Stimulated activated CD4-positive, alpha-beta T cell treated with anti-CD3 and anti-CD28 coated beads, TNF-alpha, amount 100 ng/mL, for 1 hour (primary cell): ENCODE results near the gene CCR6.

Experiments used
- DNase-seq, 3 donors: peaks; one replicate each; pipeline ENCODE4 v3.0.0-alpha.2; 2020; ENCODE audit warnings: low read depth in 3 of 3, low spot score in 1 of 3

Gene CCR6

DNA sequence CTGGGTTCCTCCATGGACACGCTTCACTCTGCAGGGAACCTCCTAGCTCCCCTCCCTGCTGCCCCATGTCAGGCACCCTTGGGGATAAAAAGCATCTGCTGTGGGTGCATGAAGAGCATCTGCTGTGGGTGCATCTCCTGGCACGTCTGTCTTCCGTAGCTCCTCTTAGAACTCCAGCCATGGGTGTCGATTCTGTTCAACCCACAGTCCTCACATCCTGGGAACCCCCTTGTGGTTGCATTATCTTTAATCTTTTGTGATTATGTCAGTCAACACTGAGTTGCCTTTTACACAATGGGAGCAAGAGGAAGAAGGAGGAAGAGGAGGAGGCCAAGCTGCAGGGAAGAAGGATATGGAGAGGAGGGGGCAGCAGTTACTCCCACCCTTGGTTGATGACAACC, 24.1 kb upstream of the CCR6 start:
- DNase-seq: no peak

DNA sequence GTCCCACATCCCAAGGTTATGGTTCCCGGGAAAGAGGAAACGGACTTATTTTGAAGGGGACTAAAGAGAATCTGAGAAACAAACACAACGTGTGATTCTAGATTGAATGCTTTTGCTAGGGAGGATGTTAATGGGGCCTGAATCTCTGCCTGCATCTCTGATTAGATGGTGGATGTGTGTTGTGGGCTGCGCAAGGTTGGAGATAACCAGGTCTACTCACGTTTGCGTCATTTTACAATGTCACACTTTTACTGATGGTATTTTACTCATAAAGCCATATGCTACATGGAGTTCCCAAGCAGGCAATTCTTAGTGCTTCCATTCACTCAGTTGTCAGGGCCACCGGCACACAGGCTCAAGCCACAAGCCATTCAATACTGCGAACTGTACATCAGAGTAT, 23.2 kb upstream of the CCR6 start:
- no peak for DNase-seq

DNA sequence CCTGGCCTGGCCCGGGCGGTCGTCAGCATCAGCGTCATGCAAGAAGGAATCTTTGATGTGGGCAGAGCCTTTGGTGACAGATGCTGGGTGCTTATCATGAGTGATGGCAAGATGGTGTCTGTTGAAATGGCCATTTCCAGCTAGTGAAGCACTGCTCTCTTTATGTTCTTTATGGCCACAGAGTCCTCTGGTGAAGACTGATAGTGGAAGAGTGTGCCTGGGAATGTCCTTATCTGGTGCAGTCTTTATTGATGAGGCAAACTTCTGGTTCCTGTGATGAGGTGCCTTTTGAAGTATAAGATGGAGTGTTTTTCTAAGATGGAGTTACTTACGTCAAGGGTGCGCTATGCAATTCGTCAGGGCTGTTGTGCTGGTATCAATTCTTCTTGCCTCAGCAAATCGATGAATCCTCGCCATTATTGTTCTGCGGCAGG, 22.6 kb upstream of the CCR6 start:
- no peak for DNase-seq

DNA sequence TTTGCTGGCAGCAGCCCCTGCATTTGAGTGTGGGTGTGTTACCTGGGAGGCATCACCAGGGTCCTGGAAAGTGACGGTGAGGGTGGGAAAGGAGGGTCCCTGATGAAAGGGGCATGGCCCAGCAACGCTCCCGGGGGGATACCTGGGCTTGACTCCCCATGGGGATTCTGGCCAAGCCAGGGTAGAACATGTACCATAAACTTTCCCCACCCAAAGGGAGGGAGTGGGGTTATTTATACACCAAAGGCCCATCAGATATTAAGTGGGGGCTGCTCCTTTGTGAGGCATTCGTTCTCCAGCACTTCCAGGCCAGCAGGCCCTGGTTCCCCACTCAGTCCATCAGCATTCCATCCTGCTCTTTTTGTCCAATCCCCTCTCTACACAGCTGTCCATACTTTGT, 20.6 kb upstream of the CCR6 start:
- DNase-seq: no peak

DNA sequence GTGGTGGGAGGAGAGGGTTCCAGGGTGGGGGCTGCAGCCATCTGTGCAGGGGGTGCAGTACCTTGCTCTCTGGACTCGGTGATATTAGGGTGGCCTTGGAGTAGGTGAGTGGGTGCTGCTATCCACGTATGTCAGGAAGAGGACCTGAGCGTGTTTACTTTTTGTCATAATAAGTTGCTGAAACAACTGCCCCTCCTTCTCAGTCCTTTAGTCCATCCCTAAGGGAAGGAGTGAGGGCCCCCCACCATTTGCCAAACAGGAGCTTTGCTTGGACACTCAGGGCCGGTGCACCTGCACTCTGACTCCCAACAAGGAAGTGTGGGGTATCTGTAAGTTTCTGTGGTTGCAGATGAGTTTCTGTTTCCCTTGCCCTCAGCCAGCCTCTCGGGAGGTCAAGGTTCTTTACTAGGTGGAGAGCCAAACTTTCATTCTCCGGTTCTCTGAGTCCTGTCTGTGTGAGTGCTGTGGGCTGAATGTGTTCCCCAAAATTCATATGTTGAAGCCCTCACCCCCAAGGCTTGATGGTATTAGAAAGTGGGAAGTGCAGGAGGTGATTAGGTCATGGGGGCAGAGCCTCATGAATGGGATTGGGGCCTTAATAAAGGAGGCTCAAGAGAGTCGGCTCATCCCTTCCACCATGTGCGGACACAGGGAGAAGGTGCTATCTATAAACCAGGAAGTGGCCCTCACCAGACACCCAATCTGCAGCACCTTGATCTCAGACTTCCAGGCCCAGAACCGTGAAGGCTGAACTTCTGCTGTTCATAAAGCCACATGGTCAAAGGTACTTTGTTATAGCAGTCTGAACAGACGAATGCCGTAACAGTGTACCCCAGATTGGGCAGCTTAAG, 19.6 kb upstream of the CCR6 start:
- DNase-seq: no peak

DNA sequence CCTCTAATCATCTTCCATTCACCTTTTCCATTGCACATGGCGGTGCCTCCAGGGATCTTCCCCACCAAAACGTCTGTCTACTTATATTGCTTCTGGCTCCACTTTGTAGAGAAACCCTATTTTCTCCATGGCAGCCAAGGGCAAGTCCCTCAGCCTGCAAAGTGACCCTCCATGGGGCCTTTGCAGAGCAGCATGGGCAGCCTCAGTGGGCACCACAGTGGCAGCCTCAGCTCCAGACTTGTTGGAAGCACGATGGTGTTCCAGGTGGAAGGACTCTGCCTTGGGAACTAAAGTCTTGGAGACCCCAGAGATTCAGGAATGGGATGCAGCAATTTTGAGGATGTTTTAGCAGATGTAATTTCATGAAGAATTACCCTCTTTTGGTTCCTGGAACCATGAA, 18.5 kb upstream of the CCR6 start:
- DNase-seq: no peak

DNA sequence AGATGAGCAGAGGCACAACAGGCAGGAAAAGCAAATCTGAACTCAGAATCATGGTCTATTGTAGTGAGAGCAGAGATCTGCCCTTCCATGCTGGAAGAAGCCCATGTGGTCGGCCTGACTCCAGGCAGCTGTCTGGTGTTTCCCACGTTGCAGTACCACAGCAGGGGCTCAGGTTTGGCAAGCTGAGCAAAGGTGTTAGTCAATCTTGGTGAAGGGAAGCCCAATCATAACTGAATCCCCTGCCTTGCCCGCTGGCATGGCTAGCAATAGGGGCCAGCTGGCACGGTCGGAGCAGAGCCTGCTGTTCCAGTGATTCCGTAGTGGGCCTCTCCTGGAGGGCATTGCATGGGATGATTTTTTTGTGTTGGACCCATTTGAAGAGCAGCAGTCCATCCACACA, 17.8 kb upstream of the CCR6 start:
- no peak for DNase-seq

DNA sequence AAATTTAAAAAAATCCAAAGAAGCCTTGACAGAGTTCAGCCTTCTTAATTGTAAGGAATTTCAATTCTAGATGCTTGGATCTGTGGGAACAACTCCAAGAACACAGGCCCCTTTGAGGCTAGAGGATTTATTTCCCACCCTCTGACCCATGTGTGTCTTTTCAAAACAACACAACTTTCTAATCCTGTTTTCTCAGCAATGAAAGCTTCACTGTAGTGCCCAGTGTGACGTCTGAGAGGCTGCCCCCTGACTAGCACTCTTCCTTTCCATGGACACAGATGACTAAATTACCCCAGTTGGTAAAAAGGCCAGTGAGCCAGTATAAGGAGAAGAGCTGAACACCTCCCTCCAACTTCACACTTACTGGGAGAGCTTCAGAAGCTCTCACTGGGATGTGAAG, 16.5 kb upstream of the CCR6 start:
- DNase-seq: no peak

DNA sequence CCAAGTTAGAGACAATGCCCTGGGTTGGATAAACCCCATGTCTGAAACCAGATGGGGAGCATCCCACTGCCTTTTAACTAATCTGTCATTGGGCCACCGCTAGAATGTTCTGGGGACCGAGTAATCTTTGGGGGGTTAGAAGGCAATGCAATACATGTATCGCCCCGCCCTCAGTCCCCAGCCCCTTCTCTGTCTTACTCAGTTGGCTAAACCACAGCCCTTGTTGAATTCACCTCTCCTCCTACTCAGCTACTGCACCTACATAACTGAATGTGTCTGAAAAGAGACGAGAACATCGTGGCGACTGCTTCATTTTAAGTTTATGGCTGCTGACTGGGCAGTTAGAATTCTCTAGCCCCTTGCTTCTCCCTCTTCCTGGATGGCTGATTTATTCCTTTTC, 15.1 kb upstream of the CCR6 start:
- DNase-seq: no peak

DNA sequence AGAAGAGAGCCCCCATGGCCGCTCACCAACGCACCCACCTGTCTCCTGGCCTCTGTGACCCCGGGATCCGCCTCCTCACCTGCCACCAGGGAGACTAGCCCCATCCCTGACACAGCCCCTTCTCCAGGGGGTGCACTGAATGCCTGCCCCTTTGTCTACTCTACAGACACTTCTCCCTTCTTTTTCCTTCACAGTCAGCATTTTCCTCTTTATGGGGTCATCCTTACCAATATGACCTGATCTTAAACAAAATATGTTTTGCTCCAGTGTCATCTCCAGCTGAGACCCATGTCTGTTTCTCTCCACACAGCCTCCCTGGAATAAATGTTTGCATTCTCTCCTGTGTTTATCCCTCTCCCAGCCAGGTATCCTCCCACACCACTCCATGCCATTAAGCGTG, 14.6 kb upstream of the CCR6 start:
- no peak for DNase-seq

DNA sequence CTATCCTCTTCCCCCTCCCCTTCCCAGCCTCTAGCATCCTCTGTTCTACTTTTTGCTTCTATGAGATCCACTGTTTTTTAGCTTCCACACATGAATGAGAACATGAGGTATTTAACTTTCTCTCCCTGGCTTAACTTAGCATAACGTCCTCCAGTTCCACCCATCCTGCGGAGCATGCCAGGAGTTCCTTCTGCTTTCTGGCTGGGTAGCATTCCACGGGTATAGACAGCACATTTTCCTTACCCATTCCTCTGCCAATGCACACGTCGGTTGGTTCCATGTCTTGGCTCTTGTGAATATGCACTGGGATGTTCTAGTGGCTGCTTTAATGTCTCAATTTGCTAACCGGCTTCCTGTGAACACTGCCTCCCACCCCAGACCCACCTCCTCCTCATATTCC, 13.2 kb upstream of the CCR6 start:
- DNase-seq: no peak

DNA sequence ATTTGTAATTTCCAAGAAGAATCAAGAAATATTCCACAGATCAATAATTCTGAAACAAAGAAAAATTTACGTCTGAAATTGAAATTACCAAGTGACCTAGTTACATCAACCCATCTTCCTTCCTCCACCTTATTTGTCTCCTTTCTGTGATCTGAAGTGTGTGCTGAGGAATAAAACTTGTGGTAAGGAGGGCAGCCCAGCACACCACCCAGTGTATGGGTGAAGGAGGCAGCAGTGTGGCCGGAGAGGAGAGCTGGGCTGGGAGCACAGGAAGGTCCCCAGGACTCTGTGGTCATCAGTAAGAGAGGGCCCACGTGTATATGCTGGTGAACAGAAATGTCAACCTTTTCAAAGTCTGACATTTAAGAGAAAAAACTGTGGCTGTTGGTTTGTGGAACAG, 11.3 kb upstream of the CCR6 start:
- no peak for DNase-seq

DNA sequence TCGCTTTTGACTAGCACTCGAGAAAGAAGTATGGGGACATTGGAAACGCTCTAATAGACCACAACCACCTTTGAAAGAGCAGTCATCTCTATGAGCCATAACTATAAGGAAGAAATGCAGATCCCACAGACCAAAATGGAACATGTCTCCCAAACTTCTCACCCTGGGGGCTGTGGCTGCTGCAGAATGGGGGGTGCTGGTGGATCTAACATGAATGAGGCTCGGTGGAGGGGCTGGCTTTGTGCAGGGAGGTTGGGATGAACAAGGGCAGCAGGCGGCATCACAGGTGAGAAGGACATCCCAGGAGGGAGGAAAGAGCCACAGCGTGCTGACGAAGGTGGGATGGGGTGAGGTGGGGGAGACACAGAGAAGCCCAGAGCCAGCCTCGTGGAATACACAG, 10.5 kb upstream of the CCR6 start:
- DNase-seq: no peak

DNA sequence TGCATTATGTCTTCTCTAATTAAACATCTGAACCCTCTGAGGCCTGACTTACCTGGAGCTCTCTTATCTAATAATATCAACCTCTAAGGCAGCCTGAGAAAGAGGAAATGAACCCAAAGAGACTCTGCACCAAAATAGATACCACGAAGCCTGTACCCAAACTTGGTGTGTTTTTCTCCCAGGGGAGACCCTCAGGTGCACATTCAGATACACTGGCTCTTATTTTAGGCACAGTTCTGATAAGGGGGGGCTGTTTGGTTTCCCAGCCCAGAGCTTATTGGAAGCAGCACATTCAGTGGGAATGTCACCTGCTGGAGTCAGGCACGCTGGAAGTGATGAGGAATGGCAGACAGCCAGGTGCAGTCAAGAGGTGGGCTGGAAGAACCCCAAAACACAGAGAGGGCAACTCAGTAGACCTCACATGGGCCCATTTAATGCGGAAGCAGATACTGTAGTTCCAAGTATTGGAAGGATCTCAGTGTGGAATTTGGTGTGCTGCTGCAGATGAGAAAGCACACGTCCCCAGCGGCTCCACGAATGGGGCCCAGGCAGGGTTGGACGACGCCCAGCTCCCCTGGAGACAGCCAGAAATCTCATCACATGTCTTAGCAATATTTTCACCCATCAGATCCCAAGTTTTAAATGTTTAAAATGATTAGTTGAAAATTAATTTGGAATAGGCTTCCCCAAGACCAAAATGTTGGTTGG, 9.7 kb upstream of the CCR6 start:
- no peak for DNase-seq

DNA sequence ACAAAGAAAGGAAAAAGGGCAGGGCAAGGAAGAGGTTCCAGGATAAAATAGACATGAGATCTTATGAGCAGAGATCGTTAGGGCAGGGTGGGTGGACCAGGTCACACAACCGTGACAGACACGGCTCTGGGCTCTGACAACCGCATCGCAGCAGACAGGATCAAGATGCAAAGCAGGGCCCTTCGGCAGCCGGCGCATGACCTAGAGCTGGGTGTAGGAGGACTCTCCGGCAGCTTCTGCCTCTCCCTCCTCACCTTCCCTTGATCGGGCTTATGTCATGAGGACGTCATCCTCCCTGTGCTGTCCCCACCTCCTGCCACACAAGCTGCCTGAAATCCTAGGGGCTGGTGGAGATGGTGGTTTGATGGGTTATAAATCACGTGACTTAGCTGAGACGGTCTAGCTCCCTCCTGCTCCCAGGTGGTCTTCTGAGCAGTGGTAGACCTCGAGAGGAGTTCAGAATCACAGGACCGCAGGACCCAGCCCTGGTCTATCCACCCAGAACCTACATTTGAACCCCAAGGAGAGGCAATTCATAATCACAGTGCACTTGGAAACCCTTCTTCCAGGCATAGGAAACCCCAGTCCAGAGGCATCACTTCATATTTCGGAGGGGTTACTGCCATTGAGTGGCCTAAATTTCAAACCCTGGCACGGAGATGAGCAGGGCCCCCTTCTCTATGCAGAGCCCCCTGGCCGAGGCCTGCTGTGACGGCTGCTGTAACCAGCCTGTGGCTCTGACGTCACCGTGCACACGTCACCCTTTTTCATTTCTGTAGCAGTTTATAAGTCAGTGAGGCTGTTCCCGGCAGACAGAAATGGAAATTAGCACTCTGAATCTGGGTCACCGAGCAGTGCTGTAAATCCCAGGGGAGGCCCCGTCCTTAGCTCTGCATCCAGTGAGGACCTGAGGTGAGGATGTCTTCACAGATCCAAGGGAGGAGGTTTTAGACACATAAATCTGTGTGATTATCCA, 8.7 kb upstream of the CCR6 start:
- no peak for DNase-seq

DNA sequence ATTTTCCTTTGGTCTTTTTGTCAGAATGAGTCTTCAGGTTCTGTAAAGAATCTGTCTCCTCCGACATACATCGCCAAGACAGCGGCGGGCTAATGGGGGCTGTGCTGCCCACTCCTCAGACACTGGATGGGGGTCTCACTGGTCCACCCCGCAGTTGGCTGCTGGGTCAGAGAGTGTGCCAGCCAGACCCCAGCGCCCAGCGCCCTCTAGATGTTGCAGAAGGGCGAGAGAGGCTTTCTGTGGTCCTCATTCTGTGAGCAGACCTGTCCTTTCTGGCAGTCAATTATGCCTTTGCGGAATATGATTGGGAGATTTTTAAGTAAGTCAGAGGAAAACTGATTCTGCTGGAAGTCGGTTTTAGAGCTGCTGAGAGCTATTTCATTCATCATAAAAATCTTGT, 7.8 kb upstream of the CCR6 start:
- DNase-seq: no peak

DNA sequence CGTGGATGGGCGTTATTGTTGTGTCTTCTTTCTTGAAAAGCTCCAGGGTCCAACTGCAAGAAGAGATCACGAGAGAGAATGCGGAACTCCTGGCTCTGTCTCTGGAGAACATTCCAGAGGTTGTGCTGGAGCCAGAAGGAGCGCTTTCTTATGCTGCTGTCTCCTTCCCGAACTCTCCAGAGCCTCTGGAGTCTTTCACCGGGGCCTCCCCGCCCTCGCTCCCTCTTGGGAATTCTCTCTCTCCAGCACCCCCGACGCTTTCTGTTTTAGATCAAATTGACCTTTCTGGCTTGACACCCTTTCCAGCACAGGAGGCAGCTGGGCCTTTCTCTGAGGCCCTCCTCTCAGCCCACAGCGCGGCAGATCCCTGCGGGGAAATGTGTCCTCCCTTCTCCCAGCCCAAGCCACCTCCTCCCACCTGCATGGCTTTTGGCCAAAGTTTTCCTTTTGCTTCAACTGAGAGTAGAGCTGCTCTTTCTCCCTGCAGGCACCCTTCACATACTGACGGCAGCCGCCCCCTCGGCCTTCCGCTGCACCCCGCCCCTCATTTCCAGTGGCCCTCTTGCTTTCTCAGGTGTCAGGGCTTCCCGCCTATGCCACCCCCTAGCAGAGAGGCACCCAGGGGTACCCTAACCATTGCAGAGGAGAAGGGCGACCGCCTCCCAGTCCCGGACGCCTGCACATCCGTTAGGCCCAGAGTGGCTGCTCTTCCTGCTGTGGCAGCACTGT, 6.6 kb upstream of the CCR6 start:
- DNase-seq: no peak

DNA sequence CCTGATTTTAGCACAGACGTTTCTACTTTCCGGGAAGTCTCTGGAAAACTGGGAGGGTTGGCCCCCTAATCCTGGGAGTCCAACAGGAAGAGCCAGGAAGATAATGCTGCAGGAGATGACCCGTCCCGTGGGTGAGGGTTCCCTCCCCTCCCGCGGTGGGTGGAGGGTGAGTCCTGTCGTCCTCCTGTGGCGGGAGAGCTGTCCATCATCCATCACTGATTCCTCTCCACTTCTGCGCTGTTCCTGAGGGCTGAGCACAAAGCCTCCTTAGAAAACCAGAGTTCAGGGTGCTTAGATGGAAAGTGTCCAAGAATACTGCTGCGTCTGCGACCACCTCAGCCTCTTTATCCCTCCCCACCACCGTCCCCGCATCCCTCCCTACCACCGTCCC, 6.1 kb upstream of the CCR6 start:
- no peak for DNase-seq

DNA sequence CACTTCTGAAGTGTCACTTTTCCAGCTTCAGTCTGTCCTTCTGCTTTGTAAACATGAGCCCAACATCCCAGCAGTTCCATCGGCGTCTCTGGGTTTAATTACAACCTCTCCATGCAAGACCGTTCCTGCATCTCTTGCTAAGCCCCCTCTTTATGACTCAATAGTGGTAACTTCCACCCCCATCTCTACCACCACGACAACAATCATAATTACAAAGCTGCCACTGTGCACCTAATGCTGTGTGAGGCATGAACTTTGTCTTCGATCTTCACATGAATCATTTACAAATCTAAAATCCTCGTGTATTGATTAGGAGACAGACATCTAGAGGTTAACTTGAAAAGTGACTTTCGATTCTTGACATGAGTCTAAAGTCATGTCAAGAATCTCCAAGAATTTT, 4.9 kb upstream of the CCR6 start:
- DNase-seq: no peak

DNA sequence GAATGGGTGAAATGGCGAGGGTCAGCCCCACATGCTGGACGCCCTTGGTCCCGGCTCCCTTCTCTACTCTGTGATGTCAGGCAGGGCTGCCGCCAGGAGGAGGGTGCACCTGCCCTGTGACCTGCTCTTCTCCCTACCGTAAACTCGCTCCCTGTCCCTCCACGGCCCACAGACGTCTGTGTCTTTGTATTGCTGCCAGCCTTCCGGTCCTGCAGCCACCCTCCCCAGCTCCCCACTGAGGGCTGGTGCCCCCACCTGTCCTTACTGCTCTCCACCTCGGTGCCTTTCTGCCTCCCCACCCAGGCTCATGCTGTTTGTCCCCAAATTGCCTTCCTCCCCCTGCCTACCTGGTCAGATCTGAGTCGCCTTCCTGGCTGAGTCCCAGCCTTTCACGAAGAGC, 4.1 kb upstream of the CCR6 start:
- no peak for DNase-seq
